Gastrocnemius medialis (tissue), 4 donors: Measurements from ENCODE around the gene TTLL5.

ENCODE experiments used
- POLR2A ChIP-seq, 2 donors: fragments of 450-650 bp; IDR thresholded peaks; one replicate each; pipeline ENCODE4 v1.6.1; 2017; ENCODE audit warnings: antibody characterized with exemption in 2 of 2, mild to moderate bottlenecking in 2 of 2, moderate library complexity in 2 of 2
- TF ChIP-seq, protein P1 (sequence below), 5 experiments: fragments of 450-650 bp in 3 of 5; fragments of 200-600 bp in 2 of 5; sonication (generic) in 2 of 5; IDR thresholded peaks in 4 of 5; conservative IDR thresholded peaks in 1 of 5; 1 replicate in 4 of 5; 2 replicates in 1 of 5; pipeline ENCODE4 v1.5.1; 2016 to 2019; ENCODE audit warnings: antibody characterized with exemption in 5 of 5, mild to moderate bottlenecking in 3 of 5, moderate library complexity in 3 of 5

DNA sequence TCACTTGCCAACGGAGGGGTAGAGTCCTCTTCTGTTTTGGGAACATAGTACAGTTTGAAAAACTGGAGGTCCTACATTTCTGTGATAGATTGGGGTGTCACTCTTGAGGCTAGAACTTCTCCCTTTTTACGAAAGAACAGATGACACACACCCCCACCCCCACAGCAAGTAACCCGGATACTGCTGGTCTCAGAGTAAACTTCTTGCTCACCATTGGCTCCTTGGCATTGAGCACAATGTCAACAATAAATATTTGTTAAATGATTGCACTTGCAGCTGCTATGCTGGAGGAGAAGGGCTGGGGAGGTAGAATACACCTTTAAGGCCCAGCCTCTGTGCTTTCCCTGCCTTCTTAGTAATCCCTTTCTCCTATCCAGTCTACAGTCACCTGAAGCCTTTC, 170.9 kb downstream of the TTLL5 start:
- TF ChIP-seq, protein P1, sequence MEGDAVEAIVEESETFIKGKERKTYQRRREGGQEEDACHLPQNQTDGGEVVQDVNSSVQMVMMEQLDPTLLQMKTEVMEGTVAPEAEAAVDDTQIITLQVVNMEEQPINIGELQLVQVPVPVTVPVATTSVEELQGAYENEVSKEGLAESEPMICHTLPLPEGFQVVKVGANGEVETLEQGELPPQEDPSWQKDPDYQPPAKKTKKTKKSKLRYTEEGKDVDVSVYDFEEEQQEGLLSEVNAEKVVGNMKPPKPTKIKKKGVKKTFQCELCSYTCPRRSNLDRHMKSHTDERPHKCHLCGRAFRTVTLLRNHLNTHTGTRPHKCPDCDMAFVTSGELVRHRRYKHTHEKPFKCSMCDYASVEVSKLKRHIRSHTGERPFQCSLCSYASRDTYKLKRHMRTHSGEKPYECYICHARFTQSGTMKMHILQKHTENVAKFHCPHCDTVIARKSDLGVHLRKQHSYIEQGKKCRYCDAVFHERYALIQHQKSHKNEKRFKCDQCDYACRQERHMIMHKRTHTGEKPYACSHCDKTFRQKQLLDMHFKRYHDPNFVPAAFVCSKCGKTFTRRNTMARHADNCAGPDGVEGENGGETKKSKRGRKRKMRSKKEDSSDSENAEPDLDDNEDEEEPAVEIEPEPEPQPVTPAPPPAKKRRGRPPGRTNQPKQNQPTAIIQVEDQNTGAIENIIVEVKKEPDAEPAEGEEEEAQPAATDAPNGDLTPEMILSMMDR (IDR thresholded peaks at IDR 0.05 in 4 of 5, conservative IDR thresholded peaks at IDR 0.05 in 1 of 5): no peak
- TF ChIP-seq POLR2A (IDR thresholded peaks at IDR 0.05): no peak
